Stimulated activated CD4-positive, alpha-beta T cell treated with anti-CD3 and anti-CD28 coated beads, Interleukin-12 subunit alpha, Interleukin-12 subunit beta, amount 100 ng/mL, for 48 hours (primary cell): ENCODE results near the gene SBDS.
"Not testable (repeated sequence)": the region's sequence is repeated elsewhere in the genome, so short reads cannot be mapped to it uniquely, and the experiment has no call there.

Experiments used
- DNase-seq, 3 donors: peaks; one replicate each; pipeline ENCODE4 v3.0.0-alpha.2; 2020; ENCODE audit warnings: low read depth in 2 of 3, low spot score in 1 of 3

The SBDS gene

DNA sequence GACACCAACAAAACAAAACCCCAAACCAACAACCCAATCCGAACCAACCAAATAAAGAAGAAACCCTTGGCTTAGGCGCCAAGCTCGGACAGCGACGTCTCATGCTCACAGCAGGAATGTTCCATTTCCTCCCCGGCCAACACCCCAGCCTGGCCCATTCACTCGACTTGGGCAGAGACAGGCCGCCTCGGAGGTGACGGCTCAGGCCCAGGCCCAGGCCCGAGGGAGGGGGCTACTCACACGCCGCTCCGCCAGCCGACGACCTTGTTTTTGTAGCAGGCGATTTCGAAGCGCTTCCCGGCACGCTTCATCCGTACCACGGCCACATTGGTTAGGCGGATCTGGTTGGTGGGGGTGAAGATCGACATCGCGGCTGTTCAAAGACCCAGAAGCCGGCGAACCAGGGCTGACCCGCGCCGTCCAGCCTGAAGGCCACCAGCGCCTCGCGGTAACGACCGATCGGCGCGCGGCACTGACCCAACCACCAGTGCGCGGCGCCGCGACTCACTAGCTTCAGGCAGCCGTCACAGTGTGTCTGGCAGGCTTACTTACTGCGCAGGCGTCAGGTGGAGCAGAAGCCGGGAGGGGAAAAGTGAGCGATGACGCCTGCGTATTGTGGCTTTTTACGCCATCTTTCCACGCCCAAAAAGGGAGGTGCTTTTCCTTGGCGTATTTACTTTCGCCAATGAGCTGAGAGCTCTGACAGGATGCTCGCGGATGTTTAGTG is at the start of gene SBDS:
Gene SBDS, minus strand, starts transcription at position 537 of the 727 bp plus-strand sequence. Its CDS starts 169 bp downstream, at position 368.
- DNase-seq: peak; percentile 88 to 91 (median 90)

DNA sequence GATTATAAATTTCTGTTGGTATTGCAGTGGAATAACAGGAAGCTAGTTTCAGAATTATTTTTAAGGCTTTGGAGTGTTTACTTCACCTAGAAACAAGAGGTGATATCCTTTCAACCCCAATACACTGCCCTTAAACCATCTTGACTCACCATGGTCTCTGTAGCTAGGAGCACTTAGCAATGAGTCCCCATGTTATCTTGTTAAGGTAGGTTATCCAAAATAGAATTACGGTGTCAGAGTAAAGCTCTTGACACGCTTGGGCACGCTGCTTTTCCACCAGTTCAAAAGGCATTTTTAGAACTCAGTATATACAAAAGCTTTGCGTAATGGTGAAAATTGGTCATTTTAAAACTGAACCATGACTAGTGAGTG is 48.2 kb upstream of the SBDS start:
- DNase-seq: not testable (repeated sequence)

DNA sequence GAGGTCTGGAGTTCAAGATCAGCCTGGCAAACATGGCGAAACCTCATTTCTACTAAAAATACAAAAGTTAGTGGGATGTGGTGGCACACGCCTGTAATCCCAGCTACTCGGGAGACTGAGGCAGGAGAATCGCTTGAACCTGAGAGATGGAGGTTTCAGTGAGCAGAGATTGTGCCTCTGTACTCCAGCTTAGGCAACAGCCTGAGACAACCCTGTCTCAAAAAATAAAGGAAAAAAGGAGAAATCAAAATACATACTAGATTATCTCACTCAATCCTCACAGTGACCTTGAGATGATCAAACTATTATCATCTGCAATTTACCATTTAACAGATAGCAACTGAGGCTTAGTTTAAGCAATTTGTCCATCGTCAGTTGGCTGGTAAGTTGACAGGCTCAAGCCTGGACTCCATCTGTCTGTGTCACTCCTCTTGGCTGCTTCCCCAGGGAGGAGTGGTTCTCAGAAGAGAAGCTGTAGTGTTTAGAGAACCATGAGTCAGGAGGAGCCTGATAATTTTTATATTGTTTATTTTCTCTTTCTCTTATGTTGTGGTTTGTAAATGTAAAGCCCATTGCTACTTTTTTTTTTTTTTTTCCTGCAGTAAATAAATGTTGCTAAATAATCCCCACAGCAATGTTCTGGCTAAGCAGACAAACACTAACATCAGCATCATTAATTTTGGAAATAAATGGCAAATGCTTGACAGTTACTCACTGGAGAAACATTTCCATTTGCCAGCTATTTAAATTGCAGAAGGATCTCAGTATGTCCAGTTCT is 47.6 kb upstream of the SBDS start:
- not testable (repeated sequence) for DNase-seq

DNA sequence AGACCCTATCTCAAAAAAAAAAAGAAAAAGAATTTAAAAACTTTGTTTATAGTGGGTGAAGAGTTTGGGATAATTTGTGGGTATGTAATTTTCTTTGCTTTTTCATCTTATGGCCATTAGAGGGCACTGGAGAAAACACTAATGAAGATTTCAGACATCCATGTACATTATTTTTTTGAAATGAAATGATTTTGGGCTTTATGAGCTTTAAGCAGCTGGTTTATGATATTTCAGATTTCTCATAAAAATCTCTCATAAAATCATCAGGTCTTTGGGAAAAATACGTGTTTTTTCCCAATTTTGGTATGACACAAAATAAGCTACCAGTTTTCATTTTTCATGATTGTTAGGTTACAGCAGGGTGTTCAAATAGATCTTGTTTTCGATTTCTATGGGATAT is 45.4 kb upstream of the SBDS start:
- DNase-seq: not testable (repeated sequence)

DNA sequence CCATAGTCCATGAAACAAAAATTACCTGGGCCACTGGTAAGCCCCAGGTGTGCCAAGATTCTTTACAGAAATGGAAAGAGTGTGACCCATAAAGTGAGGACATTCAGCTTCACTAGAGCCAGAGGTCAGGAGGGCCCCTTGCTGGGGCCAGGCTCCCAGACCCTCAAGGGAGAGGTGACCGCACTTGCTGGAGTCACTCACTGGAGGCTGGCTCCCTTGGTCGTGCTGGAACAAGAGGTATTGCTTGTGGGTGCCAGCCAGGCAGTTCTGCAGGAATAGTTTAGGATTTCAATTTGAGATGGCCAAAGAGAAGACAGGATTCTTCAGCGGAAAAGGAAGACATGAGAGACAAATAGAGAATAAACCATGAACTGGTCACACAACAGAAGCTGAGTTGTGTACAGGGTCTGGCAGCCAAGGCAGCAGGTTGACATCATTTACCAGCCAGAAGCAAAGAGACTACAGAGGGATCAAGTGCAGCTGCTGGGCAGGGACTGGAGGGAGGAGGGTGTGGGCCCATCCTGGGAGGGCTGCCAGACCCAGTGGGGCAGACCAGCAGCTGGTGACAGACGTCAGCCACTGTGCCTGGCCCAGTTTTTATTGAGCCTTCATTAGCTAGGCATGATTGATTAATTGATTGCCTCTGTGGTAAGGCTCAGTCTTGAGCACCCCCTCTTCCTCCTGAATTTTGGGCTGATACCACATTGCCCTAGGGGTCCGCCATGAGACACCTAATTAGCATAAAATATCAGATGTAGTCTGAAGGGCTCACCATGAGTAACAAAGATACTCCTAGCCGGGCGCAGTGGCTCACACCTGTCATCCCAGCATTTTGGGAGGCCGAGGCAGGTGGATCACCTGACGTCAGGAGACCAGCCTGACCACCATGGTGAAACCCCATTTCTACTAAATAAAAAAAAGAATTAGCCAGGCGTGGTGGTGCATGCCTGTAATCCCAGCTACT is 41.3 kb upstream of the SBDS start:
- DNase-seq: not testable (repeated sequence)

DNA sequence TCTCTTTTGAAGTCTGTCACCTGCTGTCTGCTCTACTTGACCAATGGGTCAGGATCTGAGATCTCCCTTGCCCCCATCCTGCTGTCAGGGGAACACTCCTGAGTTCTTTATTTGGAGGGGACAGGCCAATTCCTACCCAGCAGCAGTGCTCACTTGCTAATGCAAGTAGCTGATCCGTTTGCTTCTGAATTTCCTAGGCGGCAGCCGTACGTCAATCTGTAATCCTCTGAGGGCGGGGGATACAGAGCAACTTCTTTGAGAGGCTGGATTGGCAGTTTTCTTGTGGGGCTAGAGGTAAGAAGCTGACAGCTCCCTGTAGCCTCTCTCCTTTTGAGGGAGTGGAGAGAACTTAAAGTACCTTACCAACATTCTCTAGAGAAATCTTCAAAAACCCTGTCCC is 37.9 kb upstream of the SBDS start:
- no peak for DNase-seq

DNA sequence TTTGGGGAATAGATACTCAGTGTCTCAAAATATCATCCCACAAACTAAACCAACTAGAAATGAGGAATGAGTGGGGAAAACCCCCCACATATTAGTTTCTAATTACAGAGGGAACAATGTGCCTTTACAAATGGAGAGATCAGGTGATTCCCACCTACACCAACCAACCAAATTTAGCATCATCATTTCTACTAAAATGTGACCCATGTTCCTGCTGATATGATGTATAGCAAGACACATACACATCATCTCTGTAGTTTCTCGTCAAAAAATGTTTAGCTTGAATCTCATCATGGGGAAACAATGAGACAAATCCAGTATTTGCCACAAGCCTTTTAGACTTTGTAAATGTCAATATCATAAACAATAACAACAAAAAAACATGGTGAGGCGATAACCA is 36.3 kb upstream of the SBDS start:
- DNase-seq: not testable (repeated sequence)

DNA sequence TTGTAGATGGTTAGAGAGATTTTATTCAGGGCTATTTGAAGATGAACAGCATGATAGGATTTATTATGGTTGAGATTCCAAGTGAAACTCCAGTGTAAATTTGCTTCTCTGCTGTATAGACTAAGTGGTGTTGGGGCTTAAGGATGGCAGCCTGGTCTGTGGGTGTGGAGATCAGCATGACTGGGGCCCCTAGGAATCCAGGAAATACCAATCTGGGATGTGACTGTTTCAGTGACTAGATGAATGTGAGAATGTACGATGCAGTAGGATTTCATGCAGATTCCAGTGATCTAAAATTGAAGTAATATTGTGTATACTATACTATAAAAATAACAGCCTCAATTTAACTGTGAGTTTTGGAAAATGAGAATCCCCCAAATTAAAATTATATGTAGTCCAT is 30.1 kb upstream of the SBDS start:
- not testable (repeated sequence) for DNase-seq

DNA sequence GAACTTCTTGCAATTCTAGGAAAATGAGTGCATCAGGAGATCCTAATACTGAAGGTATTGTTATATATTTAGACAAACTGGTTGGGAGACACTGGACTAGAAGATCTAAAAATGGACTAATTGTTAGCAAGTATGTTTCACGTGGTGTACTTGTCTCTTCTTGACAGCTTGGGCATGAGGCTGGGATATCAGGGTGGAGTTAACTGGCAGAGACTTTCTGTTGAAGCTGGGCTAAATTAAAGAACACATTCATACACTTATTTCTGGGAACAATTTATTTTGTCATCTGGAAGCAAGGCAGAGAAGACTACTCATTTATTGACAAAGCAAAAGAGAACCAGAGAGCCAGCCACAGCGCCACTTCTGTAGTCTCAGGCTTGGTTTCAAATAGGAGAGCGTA is 27.1 kb upstream of the SBDS start:
- no peak for DNase-seq

DNA sequence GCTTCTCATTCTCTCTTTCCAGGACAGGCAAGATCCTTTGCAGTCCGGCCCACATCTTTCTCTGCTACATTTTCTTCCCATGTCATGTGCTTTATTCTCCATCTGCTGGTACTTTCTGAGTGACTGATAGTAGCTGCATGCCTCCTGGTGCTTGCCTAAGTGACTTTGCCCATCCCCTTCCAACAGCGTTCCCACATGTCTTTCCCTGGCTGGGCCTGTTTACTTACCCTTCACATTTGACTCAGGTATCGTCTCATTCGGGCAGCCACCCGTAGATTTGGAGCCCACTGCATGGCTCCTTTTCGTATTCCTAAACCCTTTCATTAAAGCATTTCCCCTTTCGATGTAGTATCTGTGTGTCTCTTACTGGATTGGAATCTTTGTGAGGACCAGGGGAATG is 25.9 kb upstream of the SBDS start:
- no peak for DNase-seq

DNA sequence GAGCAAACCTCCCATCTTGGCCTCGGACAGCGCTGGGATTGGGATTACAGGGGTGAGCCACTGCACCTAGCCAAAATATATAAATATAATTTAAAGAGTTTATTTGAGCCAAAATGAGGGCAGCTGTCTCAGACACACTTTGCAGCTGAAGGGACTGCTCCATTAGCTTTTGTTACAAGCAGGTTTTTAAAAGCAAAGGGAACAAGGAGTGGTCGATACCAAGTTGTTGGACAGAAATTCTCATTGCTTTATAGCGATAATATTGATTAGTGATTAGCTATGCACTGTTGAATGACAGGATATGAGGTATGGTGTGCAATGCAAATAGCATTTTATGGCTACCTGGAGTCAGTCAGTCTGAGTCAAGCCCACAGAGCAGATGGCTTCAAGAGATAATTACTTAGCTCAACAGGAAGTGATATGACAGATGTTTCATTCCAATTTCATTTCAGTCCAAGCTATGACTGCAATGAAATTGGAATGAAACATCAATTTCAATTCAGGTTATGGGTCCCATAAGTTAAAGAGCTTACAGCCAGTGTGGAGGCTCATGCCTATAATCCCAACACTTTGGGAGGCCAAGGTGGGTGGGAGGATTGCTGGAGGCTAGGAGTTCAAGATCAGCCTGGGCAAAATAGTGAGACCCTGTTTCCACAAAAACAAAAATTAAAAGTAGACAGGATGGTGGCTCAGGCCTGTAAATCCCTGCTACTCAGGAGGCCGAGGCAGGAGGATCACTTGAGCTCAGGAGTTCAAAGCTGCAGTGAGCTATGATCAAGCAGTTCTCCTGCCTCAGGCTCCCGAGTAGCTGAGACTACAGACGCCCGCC is 24.4 kb upstream of the SBDS start:
- DNase-seq: no peak

DNA sequence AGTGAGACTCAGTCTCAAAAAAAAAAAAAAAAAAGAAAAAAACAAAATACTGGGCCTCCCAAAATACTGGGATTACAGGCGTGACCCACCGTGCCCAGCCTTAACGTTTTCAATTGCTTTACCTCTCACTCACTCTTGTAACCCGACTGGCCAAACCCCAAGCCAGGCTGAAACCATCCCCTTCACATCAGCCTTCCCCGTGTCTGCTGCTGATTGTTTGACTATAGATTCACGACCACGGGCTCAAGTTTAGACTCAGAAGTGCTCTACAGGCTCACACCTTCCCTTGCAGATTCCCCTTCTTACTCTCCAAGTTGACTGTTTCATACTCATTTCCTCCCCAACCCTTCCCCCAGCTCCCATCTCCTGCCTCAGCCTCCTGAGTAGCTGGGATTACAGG is 23.6 kb upstream of the SBDS start:
- no peak for DNase-seq

DNA sequence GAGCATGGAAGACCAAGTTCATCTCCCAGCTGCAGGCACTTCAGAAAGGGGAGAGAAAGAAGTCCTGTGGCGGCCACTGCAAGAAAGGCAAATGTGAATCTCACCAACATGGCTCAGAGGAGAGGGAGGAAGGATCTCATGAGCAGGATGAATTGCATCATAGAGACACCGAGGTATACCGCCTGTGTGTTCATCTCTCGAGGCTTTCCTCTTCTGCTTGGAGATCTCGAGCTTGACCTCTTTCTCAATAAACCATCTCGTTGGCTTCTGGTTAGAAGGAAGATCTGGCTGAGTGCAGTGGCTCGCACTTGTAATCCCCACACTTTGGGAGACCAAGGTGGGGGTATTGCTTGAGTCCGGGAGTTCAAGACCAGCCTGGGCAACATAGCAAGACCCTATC is 22.6 kb upstream of the SBDS start:
- not testable (repeated sequence) for DNase-seq

DNA sequence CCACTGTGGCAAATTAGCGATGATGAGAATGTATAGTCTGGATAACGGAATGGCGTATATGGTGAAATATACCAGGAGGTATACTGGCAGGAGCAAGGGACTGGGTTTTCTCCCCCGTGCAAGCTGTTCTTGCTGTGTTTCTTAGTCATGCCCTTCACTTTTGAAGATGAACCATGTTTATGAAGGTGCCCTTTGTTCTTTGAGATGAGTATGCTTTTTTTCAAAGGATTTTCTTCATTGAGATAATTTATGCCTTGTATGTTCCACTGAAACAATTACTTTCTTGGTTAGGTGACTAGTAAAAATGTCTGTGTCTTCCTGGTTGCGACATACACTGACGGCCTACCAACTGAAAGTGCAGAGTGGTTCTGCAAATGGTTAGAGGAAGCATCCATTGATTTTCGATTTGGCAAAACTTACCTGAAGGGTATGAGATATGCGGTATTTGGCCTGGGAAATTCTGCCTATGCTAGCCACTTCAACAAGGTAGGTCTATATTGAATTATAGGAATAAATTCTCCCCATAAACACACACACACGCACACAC is 18.8 kb upstream of the SBDS start:
- DNase-seq: not testable (repeated sequence)

DNA sequence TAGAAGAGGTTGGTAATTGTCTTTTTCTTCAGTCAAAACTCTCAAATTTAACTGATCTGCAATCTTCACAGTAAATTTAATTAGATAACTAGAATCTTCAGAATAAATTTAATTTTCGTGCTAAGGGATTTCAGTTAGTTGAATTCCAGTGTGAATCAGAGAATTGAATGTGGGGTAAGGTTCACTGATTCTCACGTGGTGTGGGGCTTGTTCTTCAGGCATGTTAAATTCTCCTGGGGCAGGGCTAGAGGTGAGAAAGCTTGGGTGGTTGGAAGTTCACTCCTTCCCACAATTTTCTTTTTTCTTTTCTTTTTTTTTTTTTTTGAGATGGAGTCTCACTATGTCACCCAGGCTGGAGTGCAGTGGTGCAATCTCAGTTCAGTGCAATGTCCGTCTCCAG is 14.3 kb upstream of the SBDS start:
- DNase-seq: not testable (repeated sequence)

DNA sequence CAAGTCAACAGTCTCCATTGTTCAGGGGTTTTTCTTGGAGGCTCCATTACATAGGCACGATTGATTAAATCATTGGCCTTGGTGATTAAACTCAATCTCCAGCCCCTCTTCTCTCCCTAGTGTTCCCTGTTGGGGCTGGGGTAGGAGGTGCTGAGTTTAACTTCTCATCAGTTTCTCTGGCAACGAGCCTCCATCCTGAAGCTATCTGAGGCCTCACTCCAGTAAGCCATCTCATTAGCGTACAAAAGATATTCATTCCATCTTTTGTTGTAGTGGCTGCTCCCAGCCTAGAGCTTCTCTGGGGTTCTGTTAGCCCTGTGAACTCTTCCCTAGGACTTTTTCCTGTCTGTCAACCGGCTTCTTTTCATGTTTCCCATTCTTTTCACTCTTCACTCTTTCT is 12.9 kb upstream of the SBDS start:
- DNase-seq: no peak

DNA sequence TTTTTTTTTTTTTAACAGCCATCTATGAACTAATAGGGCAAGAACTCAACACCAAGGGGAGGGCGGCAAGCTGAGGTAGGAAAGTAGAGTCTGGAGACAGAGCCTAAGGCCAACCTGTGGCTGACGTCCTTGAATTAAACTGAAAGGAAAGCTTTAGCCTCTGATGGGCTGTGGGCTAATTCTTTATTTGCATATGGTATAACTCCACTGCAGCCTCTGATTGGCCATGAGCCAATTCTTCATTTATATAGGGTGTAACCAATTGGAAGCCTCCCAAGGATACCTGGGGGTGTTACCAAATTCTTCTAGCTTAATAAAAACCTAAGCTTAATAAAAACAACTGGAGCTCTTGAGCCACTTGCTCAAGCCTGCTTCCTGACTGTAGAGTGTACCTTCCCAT is 11.6 kb upstream of the SBDS start:
- no peak for DNase-seq

DNA sequence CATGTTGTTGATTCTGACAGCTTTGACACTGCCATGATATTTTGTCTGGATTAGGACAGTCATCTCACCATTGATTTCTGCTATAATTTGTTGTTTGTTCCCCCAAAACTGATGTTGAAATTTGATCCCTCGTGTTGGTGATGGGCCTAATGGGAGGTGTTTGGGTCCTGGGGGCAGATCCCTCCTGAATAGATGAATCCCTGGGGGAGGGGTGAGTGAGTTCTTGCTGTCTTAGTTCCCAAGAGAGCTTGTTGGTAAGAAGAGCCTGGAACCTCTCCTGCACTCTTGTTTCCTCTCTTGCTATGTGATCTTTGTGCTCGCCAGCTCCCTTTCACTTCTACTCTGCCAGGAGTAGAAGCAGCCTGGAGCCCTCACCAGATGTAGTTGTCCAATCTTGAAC is 8.8 kb upstream of the SBDS start:
- not testable (repeated sequence) for DNase-seq

DNA sequence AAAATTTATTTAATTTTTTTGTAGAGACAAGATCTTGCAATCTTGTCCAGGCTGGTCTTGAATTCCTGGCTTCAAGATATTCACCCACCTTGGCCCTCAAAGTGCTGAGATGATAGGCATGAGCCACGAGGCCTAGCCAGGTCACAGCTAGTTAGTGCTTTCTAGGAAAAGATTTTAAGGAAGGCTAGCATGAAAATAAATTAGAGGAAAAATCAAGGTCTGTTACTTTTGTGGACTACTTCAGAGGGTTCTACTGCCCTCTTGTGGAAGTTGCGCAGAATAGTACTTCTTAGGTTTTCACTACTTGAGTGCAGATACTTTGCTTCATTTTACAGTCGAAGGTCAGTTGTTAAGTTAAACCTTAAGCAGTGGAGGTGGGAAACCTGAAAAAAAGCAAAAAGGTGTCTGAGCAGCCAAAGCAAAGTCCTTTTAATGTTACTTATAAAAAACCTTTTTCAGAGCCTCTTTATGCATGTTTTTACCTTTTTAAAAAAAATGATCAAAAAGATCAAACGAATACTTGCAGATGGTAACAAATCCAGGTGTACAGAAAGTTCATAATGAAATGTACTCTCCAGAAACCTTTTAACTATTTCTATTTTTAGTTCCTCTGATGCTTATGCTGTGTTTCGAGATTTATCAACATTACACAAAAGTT is 5.3 kb upstream of the SBDS start:
- not testable (repeated sequence) for DNase-seq
